Stomach (tissue), 4 donors: ENCODE measurements around the gene DOCK1.

Experiments
- CTCF ChIP-seq, 7 experiments: fragments of 450-650 bp in 4 of 7; fragments of 200-600 bp in 3 of 7; sonication (generic) in 3 of 7; IDR thresholded peaks; one replicate each; pipeline ENCODE4 v1.5.1; 2016 to 2019; ENCODE audit warnings: antibody characterized with exemption in 7 of 7, control low read depth in 2 of 7, mild to moderate bottlenecking in 1 of 7
- EP300 ChIP-seq: sonication (generic); formaldehyde crosslinking; IDR thresholded peaks from one replicate; pipeline ENCODE4 v1.6.1; 2017; ENCODE audit warnings: antibody characterized with exemption
- POLR2A ChIP-seq, 4 donors: fragments of 450-650 bp; IDR thresholded peaks; one replicate each; pipeline ENCODE4 v1.6.1; 2016; ENCODE audit warnings: antibody characterized with exemption in 4 of 4, control low read depth in 2 of 4, mild to moderate bottlenecking in 1 of 4, moderate library complexity in 1 of 4
- POLR2AphosphoS5 ChIP-seq, 3 donors: sonication (generic); formaldehyde crosslinking; IDR thresholded peaks; one replicate each; pipeline ENCODE4 v1.6.1; 2016; ENCODE audit warnings: antibody characterized with exemption in 3 of 3

GRCh38 chr10:127278001-127278400, 372.8 kb downstream of the DOCK1 start:
- TF ChIP-seq CTCF (IDR thresholded peaks at IDR 0.05) (no peak), POLR2A (IDR thresholded peaks at IDR 0.05) (no peak), POLR2AphosphoS5 (IDR thresholded peaks at IDR 0.05) (no peak), EP300 (no peak)
